H9 (cell line): ENCODE results near the gene FADS3. TPM values are rescaled to one million over a fixed set of nuclear protein-coding genes. Genes with fewer than 3 reads are reported as not detected.

ENCODE experiments used
- DNase-seq: peaks from one replicate; pipeline ENCODE4 v3.0.0-alpha.2; 2017
- H2AFZ ChIP-seq: one replicate; pipeline ENCODE4 v1.6.1; 2013; ENCODE audit warnings: mild to moderate bottlenecking, low read length, control low read depth, moderate library complexity
- H2AK5ac ChIP-seq: 2 replicates; pipeline ENCODE4 v1.6.1; 2013; ENCODE audit warnings: low read length, control low read depth, mixed read lengths; ENCODE audit not compliant: insufficient read length
- H2BK120ac ChIP-seq: one replicate; pipeline ENCODE4 v1.6.1; 2013; ENCODE audit warnings: low read depth, mild to moderate bottlenecking, low read length, control low read depth, inconsistent platforms; ENCODE audit not compliant: poor library complexity, severe bottlenecking
- H2BK12ac ChIP-seq: 2 replicates; pipeline ENCODE4 v1.6.1; 2013; ENCODE audit warnings: low read length, control low read depth, mixed read lengths, low read depth; ENCODE audit not compliant: insufficient read length
- H2BK15ac ChIP-seq: 2 replicates; pipeline ENCODE4 v1.6.1; 2013; ENCODE audit warnings: low read depth, low read length, control low read depth
- H2BK20ac ChIP-seq: one replicate; pipeline ENCODE4 v1.6.1; 2013; ENCODE audit warnings: low read depth, mild to moderate bottlenecking, low read length, control low read depth, inconsistent platforms; ENCODE audit not compliant: poor library complexity, severe bottlenecking
- H2BK5ac ChIP-seq: 2 replicates; pipeline ENCODE4 v1.6.1; 2013; ENCODE audit warnings: low read length, control low read depth, mixed read lengths; ENCODE audit not compliant: insufficient read length
- H3K14ac ChIP-seq: 2 replicates; pipeline ENCODE4 v1.6.1; 2013; ENCODE audit warnings: low read length, control low read depth; ENCODE audit not compliant: insufficient read depth
- H3K18ac ChIP-seq: 2 replicates; pipeline ENCODE4 v1.6.1; 2013; ENCODE audit warnings: low read depth, mild to moderate bottlenecking, mixed read lengths, low read length, control low read depth; ENCODE audit not compliant: insufficient read length
- H3K23ac ChIP-seq: 2 replicates; pipeline ENCODE4 v1.6.1; 2013; ENCODE audit warnings: low read length, control low read depth, mixed read lengths, low read depth; ENCODE audit not compliant: insufficient read length
- H3K23me2 ChIP-seq: 2 replicates; pipeline ENCODE4 v1.6.1; 2013; ENCODE audit warnings: low read depth, mild to moderate bottlenecking, mixed read lengths, low read length, control low read depth; ENCODE audit not compliant: insufficient read length, poor library complexity, severe bottlenecking
- H3K27ac ChIP-seq: 2 replicates; pipeline ENCODE4 v1.5.1; 2013; ENCODE audit warnings: low read length, control low read depth, mixed read lengths, low read depth; ENCODE audit not compliant: insufficient read length
- H3K27me3 ChIP-seq: 2 replicates; pipeline ENCODE4 v1.6.1; 2013; ENCODE audit warnings: low read length, control low read depth, inconsistent platforms; ENCODE audit not compliant: insufficient read depth
- H3K4ac ChIP-seq: 2 replicates; pipeline ENCODE4 v1.6.1; 2013; ENCODE audit warnings: low read depth, mild to moderate bottlenecking, control low read depth, inconsistent platforms, low read length, moderate library complexity
- H3K4me1 ChIP-seq: 2 replicates; pipeline ENCODE4 v1.6.1; 2013; ENCODE audit warnings: low read length, control low read depth, inconsistent platforms; ENCODE audit not compliant: insufficient read depth
- H3K4me2 ChIP-seq: 2 replicates; pipeline ENCODE4 v1.6.1; 2013; ENCODE audit warnings: low read length, control low read depth, mixed read lengths; ENCODE audit not compliant: insufficient read length, insufficient read depth
- H3K56ac ChIP-seq: 2 replicates; pipeline ENCODE4 v1.6.1; 2013; ENCODE audit warnings: low read depth, mild to moderate bottlenecking, mixed read lengths, low read length, control low read depth; ENCODE audit not compliant: insufficient read length
- H3K79me1 ChIP-seq: 2 replicates; pipeline ENCODE4 v1.6.1; 2013; ENCODE audit warnings: low read depth, mild to moderate bottlenecking, moderate library complexity, low read length, control low read depth, inconsistent platforms; ENCODE audit not compliant: insufficient read depth, poor library complexity, severe bottlenecking
- H3K79me2 ChIP-seq: 2 replicates; pipeline ENCODE4 v1.6.1; 2013; ENCODE audit warnings: low read length, control low read depth, inconsistent platforms; ENCODE audit not compliant: insufficient read depth
- H3K9ac ChIP-seq: 2 replicates; pipeline ENCODE4 v1.6.1; 2013; ENCODE audit warnings: low read length, control low read depth, mixed read lengths; ENCODE audit not compliant: insufficient read length; ENCODE audit errors: extremely low read depth
- H3K9me3 ChIP-seq: one replicate; pipeline ENCODE4 v1.6.1; 2013; ENCODE audit warnings: low read depth, low read length, inconsistent platforms; ENCODE audit not compliant: control insufficient read depth
- H3T11ph ChIP-seq: one replicate; pipeline ENCODE4 v1.6.1; 2013; ENCODE audit warnings: mild to moderate bottlenecking, low read length, control low read depth, inconsistent platforms
- H4K20me1 ChIP-seq: one replicate; pipeline ENCODE4 v1.6.1; 2013; ENCODE audit not compliant: control insufficient read depth, insufficient read length, insufficient read depth
- H4K5ac ChIP-seq: 2 replicates; pipeline ENCODE4 v1.6.1; 2013; ENCODE audit warnings: low read depth, mild to moderate bottlenecking, mixed read lengths, low read length, control low read depth; ENCODE audit not compliant: insufficient read length
- H4K8ac ChIP-seq: replicated peaks from 2 replicates; pipeline ENCODE4 v1.6.1; 2013; ENCODE audit warnings: low read length, control low read depth, mixed read lengths, low read depth; ENCODE audit not compliant: insufficient read length
- H4K91ac ChIP-seq: 2 replicates; pipeline ENCODE4 v1.6.1; 2013; ENCODE audit warnings: low read depth, mild to moderate bottlenecking, moderate library complexity, mixed read lengths, low read length, control low read depth; ENCODE audit not compliant: insufficient read length
- H3K27ac Mint-ChIP-seq, 3 experiments: 2 replicates in 2 of 3; 3 replicates in 1 of 3; pipeline ENCODE4 v1.8.0; 2020 to 2021; ENCODE audit warnings: mixed read lengths in 3 of 3, mild to moderate bottlenecking in 1 of 3, moderate library complexity in 1 of 3
- H3K27me3 Mint-ChIP-seq: 2 replicates; pipeline ENCODE4 v1.8.0; 2021; ENCODE audit warnings: low read depth, mild to moderate bottlenecking, moderate library complexity, mixed read lengths
- H3K36me3 Mint-ChIP-seq, 3 experiments: 2 replicates in 2 of 3; 3 replicates in 1 of 3; pipeline ENCODE4 v1.8.0; 2020 to 2021; ENCODE audit warnings: low read depth in 3 of 3, mixed read lengths in 3 of 3; ENCODE audit not compliant: insufficient read depth in 1 of 3
- H3K4me1 Mint-ChIP-seq, 2 experiments: 2 replicates each; pipeline ENCODE4 v1.8.0; 2020; ENCODE audit warnings: mixed read lengths in 2 of 2
- H3K4me3 Mint-ChIP-seq, 2 experiments: 2 replicates in 1 of 2; 3 replicates in 1 of 2; pipeline ENCODE4 v1.8.0; 2020 to 2021; ENCODE audit warnings: mild to moderate bottlenecking in 2 of 2, mixed read lengths in 2 of 2, moderate library complexity in 1 of 2
- H3K9me3 Mint-ChIP-seq, 2 experiments: 2 replicates in 1 of 2; 3 replicates in 1 of 2; pipeline ENCODE4 v1.8.0; 2020; ENCODE audit warnings: mild to moderate bottlenecking in 2 of 2, mixed read lengths in 2 of 2, moderate library complexity in 1 of 2
- WGBS: extraction: QIAGEN DNeasy Blood & Tissue Kit; methylation state at CpG from one replicate; pipeline ENCODE4 v1.1.7; 2013; ENCODE audit warnings: missing lambda C conversion rate, low lambda C conversion rate, mixed read lengths; ENCODE audit not compliant: insufficient read length; ENCODE audit errors: extremely low coverage; 5-methylcytosine and 5-hydroxymethylcytosine counted together
- total RNA-seq: library from RNA; stranded (reverse); gene quantifications from 2 replicates; pipeline ENCODE4 v1.2.1, GENCODE V29; 2021
- TF ChIP-seq, protein P1 (sequence below): fragments of 200-600 bp; sonication (generic); conservative IDR thresholded peaks from 3 replicates; pipeline ENCODE4 v1.8.0; 2021; ENCODE audit warnings: antibody characterized with exemption, mild to moderate bottlenecking

Gene FADS3
- total RNA-seq, 1 experiment from 2014 or later = 34.9 TPM

- H2BK12ac ChIP-seq = no peak overlapping the region
- H3K27me3 Mint-ChIP-seq = peaks cover 2% of the 10 kb centered on the region
- no peak overlapping the region for H3K56ac ChIP-seq
- no peaks in the 10 kb centered on the region for H3K79me2 ChIP-seq
- no peak overlapping the region for H2BK20ac ChIP-seq
- no CpG with 5 or more reads among the region's 17 CpGs for whole genome bisulfite sequencing
- no peaks in the 10 kb centered on the region for H4K20me1 ChIP-seq
- peaks cover 9% of the 10 kb centered on the region for H3K23me2 ChIP-seq
- H2AFZ ChIP-seq = no peak overlapping the region
- H3K27me3 ChIP-seq = no peaks in the 10 kb centered on the region
- no peak overlapping the region for H3K27ac Mint-ChIP-seq
- no peak overlapping the region for H2BK5ac ChIP-seq
- no peaks in the 10 kb centered on the region for H3K36me3 Mint-ChIP-seq
- no peak overlapping the region for H3K27ac ChIP-seq
- no peak overlapping the region for H3K4ac ChIP-seq
- no peak overlapping the region for H4K91ac ChIP-seq
- no peak overlapping the region for H2AK5ac ChIP-seq
- no peak overlapping the region for H2BK120ac ChIP-seq
- H3K4me1 ChIP-seq = no peaks in the 10 kb centered on the region
- H4K5ac ChIP-seq = no peak overlapping the region
- no peak overlapping the region for H3T11ph ChIP-seq
- no peak overlapping the region for H3K4me3 Mint-ChIP-seq
- no peak overlapping the region for H4K8ac ChIP-seq
- DNase-seq = no peak
- H3K4me2 ChIP-seq = no peak overlapping the region
- H3K18ac ChIP-seq = no peak overlapping the region
- H3K14ac ChIP-seq = no peak overlapping the region
- H3K9me3 Mint-ChIP-seq = no peaks in the 10 kb centered on the region
- H3K9me3 ChIP-seq = no peaks in the 10 kb centered on the region
- no peak overlapping the region for H3K23ac ChIP-seq
- TF ChIP-seq, protein P1, sequence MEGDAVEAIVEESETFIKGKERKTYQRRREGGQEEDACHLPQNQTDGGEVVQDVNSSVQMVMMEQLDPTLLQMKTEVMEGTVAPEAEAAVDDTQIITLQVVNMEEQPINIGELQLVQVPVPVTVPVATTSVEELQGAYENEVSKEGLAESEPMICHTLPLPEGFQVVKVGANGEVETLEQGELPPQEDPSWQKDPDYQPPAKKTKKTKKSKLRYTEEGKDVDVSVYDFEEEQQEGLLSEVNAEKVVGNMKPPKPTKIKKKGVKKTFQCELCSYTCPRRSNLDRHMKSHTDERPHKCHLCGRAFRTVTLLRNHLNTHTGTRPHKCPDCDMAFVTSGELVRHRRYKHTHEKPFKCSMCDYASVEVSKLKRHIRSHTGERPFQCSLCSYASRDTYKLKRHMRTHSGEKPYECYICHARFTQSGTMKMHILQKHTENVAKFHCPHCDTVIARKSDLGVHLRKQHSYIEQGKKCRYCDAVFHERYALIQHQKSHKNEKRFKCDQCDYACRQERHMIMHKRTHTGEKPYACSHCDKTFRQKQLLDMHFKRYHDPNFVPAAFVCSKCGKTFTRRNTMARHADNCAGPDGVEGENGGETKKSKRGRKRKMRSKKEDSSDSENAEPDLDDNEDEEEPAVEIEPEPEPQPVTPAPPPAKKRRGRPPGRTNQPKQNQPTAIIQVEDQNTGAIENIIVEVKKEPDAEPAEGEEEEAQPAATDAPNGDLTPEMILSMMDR = no peak
- H2BK15ac ChIP-seq = no peak overlapping the region
- H3K9ac ChIP-seq = no peak overlapping the region
- H3K4me1 Mint-ChIP-seq = peaks cover 0 to 23% of the 10 kb centered on the region in 2 experiments; a peak in 3 of 4 replicates
- no peaks in the 10 kb centered on the region for H3K79me1 ChIP-seq
Observed at GRCh38 chr11:61895046-61895717, 3.8 kb upstream of the FADS3 start.
